MM.1S (cell line): Measurements from ENCODE around the gene MITF.

Source experiments
- DNase-seq: peaks from one replicate; pipeline ENCODE4 v3.0.0-alpha.2; 2015
- H2AFZ ChIP-seq: fragments of 300-600 bp; sonication (generic); 2 replicates; pipeline ENCODE4 v1.6.0; 2016; ENCODE audit warnings: antibody characterized with exemption, low read length
- H3F3A ChIP-seq: fragments of 300-600 bp; sonication (generic); 2 replicates; pipeline ENCODE4 v1.6.1; 2016; ENCODE audit warnings: mild to moderate bottlenecking, antibody characterized with exemption, low read length, moderate library complexity, mixed read lengths; ENCODE audit not compliant: insufficient read depth
- H3K27ac ChIP-seq: fragments of 300-600 bp; sonication (generic); 2 replicates; pipeline ENCODE4 v1.5.1; 2016; ENCODE audit warnings: mild to moderate bottlenecking, low read length
- H3K27me3 ChIP-seq: fragments of 300-600 bp; sonication (generic); replicated peaks from 2 replicates; pipeline ENCODE4 v1.6.0; 2016; ENCODE audit warnings: low read length; ENCODE audit not compliant: insufficient read depth
- H3K36me3 ChIP-seq: fragments of 300-600 bp; sonication (generic); replicated peaks from 2 replicates; pipeline ENCODE4 v1.6.1; 2016; ENCODE audit warnings: mild to moderate bottlenecking, low read length, mixed read lengths; ENCODE audit not compliant: insufficient read depth
- H3K4me1 ChIP-seq: fragments of 300-600 bp; sonication (generic); 2 replicates; pipeline ENCODE4 v1.6.1; 2016; ENCODE audit warnings: low read length, mixed read lengths
- H3K4me2 ChIP-seq: fragments of 300-600 bp; sonication (generic); 2 replicates; pipeline ENCODE4 v1.6.0; 2016; ENCODE audit warnings: low read depth, low read length
- H3K4me3 ChIP-seq: fragments of 300-600 bp; sonication (generic); 2 replicates; pipeline ENCODE4 v1.5.1; 2016; ENCODE audit warnings: low read length, mixed read lengths
- H3K79me2 ChIP-seq: fragments of 300-600 bp; sonication (generic); 2 replicates; pipeline ENCODE4 v1.6.1; 2016; ENCODE audit warnings: mixed run types, low read length, mixed read lengths
- H3K9ac ChIP-seq: fragments of 300-600 bp; sonication (generic); 2 replicates; pipeline ENCODE4 v1.6.1; 2016; ENCODE audit warnings: low read length, mixed read lengths
- H3K9me2 ChIP-seq: fragments of 300-600 bp; sonication (generic); replicated peaks from 2 replicates; pipeline ENCODE4 v1.6.1; 2016; ENCODE audit warnings: mild to moderate bottlenecking, low read length, mixed read lengths; ENCODE audit not compliant: insufficient read depth
- H3K9me3 ChIP-seq: fragments of 300-600 bp; sonication (generic); replicated peaks from 2 replicates; pipeline ENCODE4 v1.6.1; 2016; ENCODE audit warnings: mild to moderate bottlenecking, low read length, mixed read lengths; ENCODE audit not compliant: insufficient read depth
- H4K20me1 ChIP-seq: fragments of 300-600 bp; sonication (generic); 2 replicates; pipeline ENCODE4 v1.6.1; 2016; ENCODE audit warnings: mild to moderate bottlenecking, low read length, moderate library complexity, mixed read lengths; ENCODE audit not compliant: insufficient read depth
- EZH2 ChIP-seq: fragments of 300-600 bp; sonication (generic); optimal IDR thresholded peaks from 2 replicates; pipeline ENCODE3; 2017; ENCODE audit warnings: low read depth, mild to moderate bottlenecking, antibody characterized with exemption, low read length, mixed read lengths
- EZH2phosphoT487 ChIP-seq: fragments of 300-600 bp; sonication (generic); IDR thresholded peaks from 2 replicates; pipeline ENCODE4 v1.6.1; 2018; ENCODE audit warnings: antibody characterized with exemption, low read length
- TF ChIP-seq, protein P1 (sequence below): fragments of 300-600 bp; sonication (generic); IDR thresholded peaks from 2 replicates; pipeline ENCODE4 v1.5.1; 2016; ENCODE audit warnings: antibody characterized with exemption, low read length, mixed read lengths

The MITF gene

DNA sequence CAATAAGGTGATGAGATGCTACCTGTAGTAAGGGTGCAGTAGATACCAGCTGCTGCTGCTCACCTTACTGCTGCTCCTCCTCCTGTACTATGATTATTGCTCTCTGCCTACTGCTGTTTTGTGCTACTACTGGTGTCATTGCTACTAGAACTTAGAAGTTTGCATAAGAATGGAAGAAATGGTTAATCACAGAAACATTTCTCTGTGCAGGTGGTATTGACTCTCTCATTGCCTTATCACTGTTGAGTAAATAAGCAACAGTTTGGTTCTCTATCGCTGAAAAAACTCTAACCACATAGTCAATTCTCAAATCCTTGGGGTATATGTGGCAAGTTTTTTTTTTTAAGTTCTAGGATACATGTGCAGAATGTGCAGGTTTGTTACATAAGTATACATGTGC lies 16.5 kb downstream of the MITF start:
- Histone ChIP-seq H3K9ac (no peak overlapping the region), H3K36me3 (no peaks in the 10 kb centered on the region), H2AFZ (no peak overlapping the region), H3F3A (no peaks in the 10 kb centered on the region), H3K27me3 (no peaks in the 10 kb centered on the region), H3K4me1 (no peaks in the 10 kb centered on the region), H3K27ac (no peak overlapping the region), H4K20me1 (no peaks in the 10 kb centered on the region), H3K79me2 (no peaks in the 10 kb centered on the region), H3K4me2 (no peak overlapping the region), H3K9me3 (no peaks in the 10 kb centered on the region), H3K9me2 (no peaks in the 10 kb centered on the region), H3K4me3 (no peak overlapping the region)
- TF ChIP-seq EZH2phosphoT487 (no peak), EZH2 (no peak)
- TF ChIP-seq, protein P1, sequence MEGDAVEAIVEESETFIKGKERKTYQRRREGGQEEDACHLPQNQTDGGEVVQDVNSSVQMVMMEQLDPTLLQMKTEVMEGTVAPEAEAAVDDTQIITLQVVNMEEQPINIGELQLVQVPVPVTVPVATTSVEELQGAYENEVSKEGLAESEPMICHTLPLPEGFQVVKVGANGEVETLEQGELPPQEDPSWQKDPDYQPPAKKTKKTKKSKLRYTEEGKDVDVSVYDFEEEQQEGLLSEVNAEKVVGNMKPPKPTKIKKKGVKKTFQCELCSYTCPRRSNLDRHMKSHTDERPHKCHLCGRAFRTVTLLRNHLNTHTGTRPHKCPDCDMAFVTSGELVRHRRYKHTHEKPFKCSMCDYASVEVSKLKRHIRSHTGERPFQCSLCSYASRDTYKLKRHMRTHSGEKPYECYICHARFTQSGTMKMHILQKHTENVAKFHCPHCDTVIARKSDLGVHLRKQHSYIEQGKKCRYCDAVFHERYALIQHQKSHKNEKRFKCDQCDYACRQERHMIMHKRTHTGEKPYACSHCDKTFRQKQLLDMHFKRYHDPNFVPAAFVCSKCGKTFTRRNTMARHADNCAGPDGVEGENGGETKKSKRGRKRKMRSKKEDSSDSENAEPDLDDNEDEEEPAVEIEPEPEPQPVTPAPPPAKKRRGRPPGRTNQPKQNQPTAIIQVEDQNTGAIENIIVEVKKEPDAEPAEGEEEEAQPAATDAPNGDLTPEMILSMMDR: no peak
- DNase-seq: no peak

DNA sequence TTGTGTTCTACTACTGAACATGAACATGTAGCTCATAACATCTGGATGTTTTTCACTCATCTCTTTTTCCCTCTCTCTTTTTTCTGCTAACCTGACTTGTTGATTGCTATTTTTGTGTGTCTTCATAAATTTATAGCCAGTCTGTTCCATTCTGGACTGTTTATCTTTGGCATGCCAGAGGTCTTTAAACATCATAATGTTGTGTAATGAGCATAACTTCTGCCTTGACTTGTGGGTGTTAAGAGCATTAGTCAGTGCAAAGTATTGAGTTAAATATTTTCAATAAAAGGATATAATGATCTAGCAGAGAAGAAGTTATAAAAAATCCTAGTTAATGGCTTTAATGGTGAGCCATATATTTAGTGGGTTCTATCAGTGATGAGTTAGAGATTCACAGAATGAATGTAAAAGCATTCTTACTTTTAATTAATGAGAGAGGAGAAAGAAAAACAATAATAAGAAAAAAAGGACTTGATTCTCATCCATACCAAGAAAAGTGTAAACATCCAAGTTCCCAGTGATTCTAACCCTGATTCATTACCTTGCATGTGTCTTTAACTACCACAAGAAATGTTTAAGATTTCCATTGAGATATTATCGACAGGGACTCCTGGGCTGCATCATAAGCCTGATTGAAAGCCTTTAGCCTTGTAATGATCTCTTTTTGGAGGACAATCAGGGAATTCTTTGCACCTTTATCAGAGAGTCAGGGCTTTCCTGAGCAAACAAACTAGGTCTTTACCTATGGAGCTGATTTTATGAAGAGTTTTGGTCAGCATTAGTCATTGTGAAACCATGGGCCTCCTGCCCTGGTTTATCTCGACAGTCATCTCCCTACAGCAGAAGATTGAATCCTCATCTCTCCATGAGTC lies 22.9 kb downstream of the MITF start:
- H3K27ac ChIP-seq: no peak overlapping the region
- no peaks in the 10 kb centered on the region for H3K79me2 ChIP-seq
- peak overlapping the region; percentile 13; the same call in 1 of the 2 replicates for H3K4me2 ChIP-seq

DNA sequence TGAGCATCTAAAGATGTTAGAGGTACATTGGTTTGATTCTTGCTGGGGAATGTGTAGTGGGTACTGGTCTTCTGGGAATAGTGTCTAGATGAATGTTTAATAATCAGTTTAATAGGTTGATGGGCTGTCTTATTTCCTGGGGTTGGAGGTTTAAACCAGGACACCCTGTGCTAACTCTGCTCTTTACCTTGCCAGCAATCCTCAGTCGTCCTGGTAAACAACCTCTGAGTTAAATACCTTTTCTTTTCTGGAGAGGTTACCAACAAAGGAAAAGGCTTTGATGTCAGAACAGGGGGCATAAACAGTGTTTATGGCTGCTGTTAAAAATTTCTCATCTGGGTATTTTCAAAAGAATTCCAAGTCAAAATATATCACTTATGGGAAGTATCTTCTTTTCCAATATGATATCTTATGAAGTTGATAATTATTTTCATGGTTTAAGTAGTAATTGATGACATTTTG lies 23.5 kb downstream of the MITF start:
- H3K27ac ChIP-seq: no peak overlapping the region

More for the DNA sequence above, 22.9 kb downstream of the MITF start:
- DNase-seq: no peak
- Histone ChIP-seq H3K4me3 (no peak overlapping the region), H3K4me1 (peaks cover 32% of the 10 kb centered on the region), H3K27me3 (no peaks in the 10 kb centered on the region), H3K36me3 (no peaks in the 10 kb centered on the region), H4K20me1 (no peaks in the 10 kb centered on the region), H3F3A (peaks cover 11% of the 10 kb centered on the region), H3K9me3 (no peaks in the 10 kb centered on the region), H3K9me2 (no peaks in the 10 kb centered on the region), H2AFZ (no peak overlapping the region), H3K9ac (no peak overlapping the region)
- TF ChIP-seq EZH2 (no peak), EZH2phosphoT487 (no peak)
- TF ChIP-seq, protein P1: no peak

More for the DNA sequence above, 23.5 kb downstream of the MITF start:
- DNase-seq: no peak
- H3K4me3 ChIP-seq: no peak overlapping the region
- H3K36me3 ChIP-seq: no peaks in the 10 kb centered on the region
- H4K20me1 ChIP-seq: no peaks in the 10 kb centered on the region
- H3K9me3 ChIP-seq: no peaks in the 10 kb centered on the region
- H3K9ac ChIP-seq: no peak overlapping the region
- H3K4me1 ChIP-seq: peaks cover 32% of the 10 kb centered on the region
- H3F3A ChIP-seq: peaks cover 11% of the 10 kb centered on the region
- H3K4me2 ChIP-seq: peak overlapping the region; percentile 13; the same call in 1 of the 2 replicates
- H3K79me2 ChIP-seq: no peaks in the 10 kb centered on the region
- H3K27me3 ChIP-seq: no peaks in the 10 kb centered on the region
- no peak overlapping the region for H2AFZ ChIP-seq
- H3K9me2 ChIP-seq: no peaks in the 10 kb centered on the region
- TF ChIP-seq EZH2phosphoT487: no peak
- TF ChIP-seq EZH2: no peak
- TF ChIP-seq, protein P1: no peak
